SU-DHL-6 (cell line): ENCODE data around the gene TP73.

ENCODE experiments used
- H2AFZ ChIP-seq: fragments of 200-600 bp; sonication (generic); 2 replicates; pipeline ENCODE4 v1.6.1; 2014; ENCODE audit warnings: low read depth, mild to moderate bottlenecking, moderate library complexity, mixed read lengths, antibody characterized with exemption, low read length; ENCODE audit not compliant: severe bottlenecking
- H3F3A ChIP-seq: fragments of 200-600 bp; shearing (Covaris generic); 2 replicates; pipeline ENCODE4 v1.6.0; 2016; ENCODE audit warnings: antibody characterized with exemption, mild to moderate bottlenecking; ENCODE audit not compliant: insufficient read depth
- H3K27ac ChIP-seq: fragments of 200-600 bp; sonication (generic); 2 replicates; pipeline ENCODE4 v1.5.1; 2016; ENCODE audit warnings: low read depth, mild to moderate bottlenecking, low read length, moderate library complexity, mixed read lengths
- H3K27me3 ChIP-seq: fragments of 200-600 bp; sonication (generic), shearing (Covaris generic); 2 replicates; pipeline ENCODE4 v1.6.0; 2014; ENCODE audit warnings: mild to moderate bottlenecking, low read length
- H3K36me3 ChIP-seq: fragments of 200-600 bp; sonication (generic); 2 replicates; pipeline ENCODE4 v1.6.1; 2014; ENCODE audit warnings: mild to moderate bottlenecking, low read length, mixed read lengths
- H3K4me2 ChIP-seq: fragments of 300-600, 200-600 bp; shearing (Covaris generic), sonication (generic); 2 replicates; pipeline ENCODE4 v1.6.0; 2014; ENCODE audit warnings: low read length, low read depth, mild to moderate bottlenecking; ENCODE audit not compliant: poor library complexity, severe bottlenecking
- H3K4me3 ChIP-seq: fragments of 200-600 bp; sonication (generic); 2 replicates; pipeline ENCODE4 v1.5.1; 2014; ENCODE audit warnings: antibody characterized with exemption, low read length, mild to moderate bottlenecking, mixed read lengths; ENCODE audit not compliant: insufficient read depth, poor library complexity, severe bottlenecking
- H3K79me2 ChIP-seq: fragments of 200-600 bp; sonication (generic); 2 replicates; pipeline ENCODE4 v1.6.1; 2014; ENCODE audit warnings: mild to moderate bottlenecking, low read length, moderate library complexity; ENCODE audit not compliant: insufficient read depth
- H3K9ac ChIP-seq: fragments of 200-600 bp; sonication (generic); 2 replicates; pipeline ENCODE4 v1.7.0; 2014; ENCODE audit warnings: mild to moderate bottlenecking, low read length
- H3K9me2 ChIP-seq: fragments of 200-600 bp; sonication (generic); replicated peaks from 2 replicates; pipeline ENCODE4 v1.6.1; 2014; ENCODE audit warnings: low read length; ENCODE audit not compliant: insufficient read depth
- H3K9me3 ChIP-seq: fragments of 200-600 bp; sonication (generic); 2 replicates; pipeline ENCODE4 v1.6.1; 2014; ENCODE audit warnings: low read length, mixed read lengths; ENCODE audit not compliant: insufficient read depth
- H4K20me1 ChIP-seq: fragments of 200-600 bp; sonication (generic); 2 replicates; pipeline ENCODE4 v1.6.1; 2014; ENCODE audit warnings: low read depth, mild to moderate bottlenecking, antibody characterized with exemption, low read length, moderate library complexity, mixed read lengths
- EZH2phosphoT487 ChIP-seq: fragments of 200-600 bp; sonication (generic), shearing (Covaris generic); conservative IDR thresholded peaks from 2 replicates; pipeline ENCODE4 v1.6.1; 2018; ENCODE audit warnings: mild to moderate bottlenecking, antibody characterized with exemption, low read length, moderate library complexity, mixed read lengths
- TF ChIP-seq, protein P1 (sequence below): fragments of 200-600 bp; sonication (generic); IDR thresholded peaks from one replicate; pipeline ENCODE4 v1.5.1; 2017; ENCODE audit warnings: antibody characterized with exemption, mild to moderate bottlenecking, low read length, moderate library complexity; ENCODE audit not compliant: insufficient read depth, poor library complexity, severe bottlenecking

The TP73 gene

DNA sequence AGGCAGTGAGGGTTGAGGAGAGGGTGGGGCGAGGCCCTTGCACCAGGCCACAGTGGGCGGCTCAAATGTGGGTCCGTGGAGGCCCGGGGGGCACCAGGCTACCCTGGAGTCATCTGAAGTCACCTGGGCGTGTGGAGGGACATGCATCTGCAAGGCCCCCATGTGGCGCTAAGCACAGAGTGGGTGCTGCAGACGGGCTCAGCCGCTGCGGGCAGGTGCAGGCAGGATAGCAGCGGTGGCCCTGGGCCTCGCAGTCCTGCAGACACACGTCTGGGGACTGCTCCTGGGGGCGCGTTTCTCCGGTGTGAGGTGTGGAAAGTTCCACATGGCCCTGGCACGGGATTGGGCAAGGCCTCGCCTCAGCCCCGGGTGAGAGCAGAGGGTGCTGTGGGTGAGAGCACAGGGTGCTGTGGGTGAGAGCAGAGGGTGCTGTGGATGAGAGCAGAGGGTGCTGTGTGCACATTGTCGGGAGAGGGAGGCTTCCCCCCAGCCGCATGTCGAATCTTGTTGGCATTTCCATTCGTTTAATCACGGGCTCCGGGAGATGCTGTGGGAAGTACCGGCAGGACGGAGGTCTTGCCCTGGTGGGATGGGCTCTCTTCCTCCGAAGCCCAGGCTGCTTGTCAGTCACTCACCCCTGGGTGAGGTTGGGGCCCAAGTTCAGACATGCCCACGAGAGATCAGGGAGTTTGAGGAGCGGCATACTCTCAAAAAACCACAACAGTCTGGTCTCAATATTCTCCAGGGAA is 46.5 kb downstream of the TP73 start:
- no peaks in the 10 kb centered on the region for H3K9me3 ChIP-seq
- no peaks in the 10 kb centered on the region for H3K36me3 ChIP-seq
- H3K9ac ChIP-seq = no peak overlapping the region
- TF ChIP-seq EZH2phosphoT487 = no peak
- TF ChIP-seq, protein P1, sequence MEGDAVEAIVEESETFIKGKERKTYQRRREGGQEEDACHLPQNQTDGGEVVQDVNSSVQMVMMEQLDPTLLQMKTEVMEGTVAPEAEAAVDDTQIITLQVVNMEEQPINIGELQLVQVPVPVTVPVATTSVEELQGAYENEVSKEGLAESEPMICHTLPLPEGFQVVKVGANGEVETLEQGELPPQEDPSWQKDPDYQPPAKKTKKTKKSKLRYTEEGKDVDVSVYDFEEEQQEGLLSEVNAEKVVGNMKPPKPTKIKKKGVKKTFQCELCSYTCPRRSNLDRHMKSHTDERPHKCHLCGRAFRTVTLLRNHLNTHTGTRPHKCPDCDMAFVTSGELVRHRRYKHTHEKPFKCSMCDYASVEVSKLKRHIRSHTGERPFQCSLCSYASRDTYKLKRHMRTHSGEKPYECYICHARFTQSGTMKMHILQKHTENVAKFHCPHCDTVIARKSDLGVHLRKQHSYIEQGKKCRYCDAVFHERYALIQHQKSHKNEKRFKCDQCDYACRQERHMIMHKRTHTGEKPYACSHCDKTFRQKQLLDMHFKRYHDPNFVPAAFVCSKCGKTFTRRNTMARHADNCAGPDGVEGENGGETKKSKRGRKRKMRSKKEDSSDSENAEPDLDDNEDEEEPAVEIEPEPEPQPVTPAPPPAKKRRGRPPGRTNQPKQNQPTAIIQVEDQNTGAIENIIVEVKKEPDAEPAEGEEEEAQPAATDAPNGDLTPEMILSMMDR = no peak
- no peak overlapping the region for H3K27ac ChIP-seq
- no peak overlapping the region for H3K4me2 ChIP-seq
- H3F3A ChIP-seq = no peaks in the 10 kb centered on the region
- H2AFZ ChIP-seq = no peak overlapping the region
- no peaks in the 10 kb centered on the region for H3K27me3 ChIP-seq
- no peaks in the 10 kb centered on the region for H4K20me1 ChIP-seq
- no peak overlapping the region for H3K4me3 ChIP-seq
- no peaks in the 10 kb centered on the region for H3K79me2 ChIP-seq
- no peaks in the 10 kb centered on the region for H3K9me2 ChIP-seq

DNA sequence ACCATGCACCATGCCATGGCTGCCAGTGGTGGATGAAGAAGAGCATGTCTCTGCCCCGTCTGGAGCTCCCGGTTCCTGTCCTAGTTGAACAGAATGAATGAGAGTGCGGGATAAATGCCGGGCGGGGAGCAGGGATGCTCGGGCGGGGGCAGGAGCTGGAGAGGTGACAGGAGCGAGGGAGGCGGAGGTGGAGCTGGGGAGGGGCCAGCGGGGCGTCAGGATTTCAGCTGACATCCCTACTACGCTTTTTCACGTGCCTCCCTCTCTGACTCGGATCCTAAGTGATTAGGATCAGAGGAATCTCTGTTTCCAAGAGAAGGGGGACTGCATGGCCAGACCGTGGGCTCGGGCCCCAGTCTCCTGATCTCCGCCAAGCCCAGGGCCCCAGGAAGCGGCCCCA is 47.3 kb downstream of the TP73 start:
- no peak overlapping the region for H2AFZ ChIP-seq
- no peak overlapping the region for H3K9ac ChIP-seq
- H3K9me2 ChIP-seq = no peaks in the 10 kb centered on the region
- no peaks in the 10 kb centered on the region for H3K36me3 ChIP-seq
- no peaks in the 10 kb centered on the region for H3F3A ChIP-seq
- H3K27ac ChIP-seq = no peak overlapping the region
- no peaks in the 10 kb centered on the region for H4K20me1 ChIP-seq
- TF ChIP-seq EZH2phosphoT487 = no peak
- TF ChIP-seq, protein P1 = no peak
- H3K27me3 ChIP-seq = no peaks in the 10 kb centered on the region
- H3K4me3 ChIP-seq = no peak overlapping the region
- no peak overlapping the region for H3K4me2 ChIP-seq
- no peaks in the 10 kb centered on the region for H3K79me2 ChIP-seq
- H3K9me3 ChIP-seq = no peaks in the 10 kb centered on the region

DNA sequence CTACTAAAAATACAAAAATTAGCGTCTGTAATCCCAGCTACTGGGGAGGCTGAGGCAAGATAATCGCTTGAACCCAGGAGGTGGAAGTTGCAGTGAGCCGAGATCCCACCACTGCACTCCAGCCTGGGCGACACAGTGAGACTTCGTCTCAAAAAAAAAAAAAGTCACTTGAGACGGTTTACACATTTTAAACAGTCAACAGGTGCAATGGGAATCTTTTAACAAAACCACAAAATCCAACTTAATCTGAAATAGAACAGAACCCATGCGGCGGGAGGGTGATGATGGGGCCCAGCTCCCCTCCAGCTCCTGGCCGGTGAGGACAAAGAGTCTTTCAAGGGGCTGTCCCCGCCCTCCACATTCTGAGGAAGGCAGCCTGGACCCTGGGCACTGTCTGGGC is 48.3 kb downstream of the TP73 start:
- H3K27ac ChIP-seq = no peak overlapping the region
- H3K27me3 ChIP-seq = no peaks in the 10 kb centered on the region
- H3F3A ChIP-seq = no peaks in the 10 kb centered on the region
- H3K4me2 ChIP-seq = no peak overlapping the region
- TF ChIP-seq, protein P1 = no peak
- TF ChIP-seq EZH2phosphoT487 = no peak
- no peak overlapping the region for H3K4me3 ChIP-seq
- no peaks in the 10 kb centered on the region for H4K20me1 ChIP-seq
- no peaks in the 10 kb centered on the region for H3K9me3 ChIP-seq
- no peak overlapping the region for H3K9ac ChIP-seq
- H3K9me2 ChIP-seq = no peaks in the 10 kb centered on the region
- no peaks in the 10 kb centered on the region for H3K36me3 ChIP-seq
- H2AFZ ChIP-seq = no peak overlapping the region
- no peaks in the 10 kb centered on the region for H3K79me2 ChIP-seq
